ENCODE results near the gene KAZN.

- TF ChIP-seq CTCF (IDR thresholded peaks at IDR 0.05) (no peak), POLR2A (IDR thresholded peaks at IDR 0.05; ENCODE audit: low read length) (no peak), NPAS2 (CRISPR knock-in tag; IDR thresholded peaks at IDR 0.05; ENCODE audit: borderline replicate concordance) (no peak), MAX (IDR thresholded peaks at IDR 0.05) (no peak), HOXB13 (CRISPR knock-in tag; IDR thresholded peaks at IDR 0.05; ENCODE audit: low read depth) (no peak), REST (IDR thresholded peaks at IDR 0.05) (no peak)
Observed at GRCh38 chr1:14613926-14614325, 15.4 kb downstream of the KAZN start.

All from A549 (cell line).